Stimulated activated CD4-positive, alpha-beta T cell treated with anti-CD3 and anti-CD28 coated beads, Interleukin-2, amount 100 ng/mL, for 4 hours (primary cell): ENCODE data around the gene CRLF1.

ENCODE experiments used
- DNase-seq: peaks from one replicate; pipeline ENCODE4 v3.0.0-alpha.2; 2020; ENCODE audit warnings: low read depth

CRLF1 gene

GRCh38 chr19:18636183-18636968, 29.8 kb upstream of the CRLF1 start:
- peak; percentile 99 for DNase-seq

- no peak for DNase-seq
Measured at GRCh38 chr19:18635831-18636182, 29.2 kb upstream of the CRLF1 start.

- DNase-seq, result no peak
Measured at GRCh38 chr19:18634612-18635297, 28.2 kb upstream of the CRLF1 start.

GRCh38 chr19:18633321-18633720, 26.7 kb upstream of the CRLF1 start:
- no peak for DNase-seq

GRCh38 chr19:18629166-18630088, 22.8 kb upstream of the CRLF1 start:
- DNase-seq, result no peak

- DNase-seq, result no peak
Measured at GRCh38 chr19:18626906-18627305, 20.3 kb upstream of the CRLF1 start.

GRCh38 chr19:18620902-18621301, 14.3 kb upstream of the CRLF1 start:
- no peak for DNase-seq

- DNase-seq, result no peak
Measured at GRCh38 chr19:18620311-18620710, 13.7 kb upstream of the CRLF1 start.

- no peak for DNase-seq
Measured at GRCh38 chr19:18618236-18618635, 11.6 kb upstream of the CRLF1 start.

- DNase-seq, result no peak
Measured at GRCh38 chr19:18617562-18617961, 11.0 kb upstream of the CRLF1 start.

GRCh38 chr19:18616023-18616422, 9.4 kb upstream of the CRLF1 start:
- no peak for DNase-seq

- DNase-seq, result no peak
Measured at GRCh38 chr19:18613589-18614234, 7.1 kb upstream of the CRLF1 start.

GRCh38 chr19:18612772-18613588, 6.4 kb upstream of the CRLF1 start, which contains the start of gene TMEM59L:
Gene TMEM59L (plus strand): TSS chr19:18612870. CDS start chr19:18612959, 89 bp downstream.
- peak; percentile 31 for DNase-seq

GRCh38 chr19:18612051-18612771, 5.6 kb upstream of the CRLF1 start:
- no peak for DNase-seq

- peak; percentile 39 for DNase-seq
Measured at GRCh38 chr19:18611327-18612050, 4.9 kb upstream of the CRLF1 start.

- no peak for DNase-seq
Measured at GRCh38 chr19:18610556-18611326, 4.1 kb upstream of the CRLF1 start.

- no peak for DNase-seq
Measured at GRCh38 chr19:18610245-18610555, 3.6 kb upstream of the CRLF1 start.

GRCh38 chr19:18609717-18610051, 3.1 kb upstream of the CRLF1 start:
- DNase-seq, result no peak
